Measurements from ENCODE around the gene CXorf58.

CXorf58 gene

DNA sequence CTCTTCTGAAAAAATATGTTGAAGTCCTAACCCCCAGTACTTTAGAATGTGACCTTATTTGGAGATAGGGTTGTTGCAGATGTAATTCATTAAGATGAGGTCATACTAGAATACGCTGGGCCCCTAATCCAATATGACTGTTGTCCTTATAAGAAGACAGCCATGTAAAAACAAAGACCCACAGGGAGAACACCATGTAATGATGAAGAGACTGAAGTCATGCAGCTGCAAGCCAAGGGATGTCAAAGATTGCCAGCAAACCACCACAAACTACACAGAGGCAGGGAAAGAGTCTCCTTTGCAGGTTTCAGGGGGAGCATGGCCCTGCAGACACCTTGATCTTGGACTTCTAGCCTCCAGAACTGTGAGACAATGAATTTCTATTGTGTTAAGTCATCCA, 37.4 kb downstream of the CXorf58 start:
- H3K9ac ChIP-seq (ENCODE audit: low read length): no peak overlapping the region
- peaks cover 7% of the 10 kb centered on the region; the same call in 1 of the 2 replicates for H3K27me3 ChIP-seq (ENCODE audit: low read depth, low read length)
- H3K9me3 ChIP-seq (ENCODE audit: insufficient read depth, low read length): no peaks in the 10 kb centered on the region
- H4K20me1 ChIP-seq (ENCODE audit: insufficient read depth, low read length): no peaks in the 10 kb centered on the region
- no peak overlapping the region for H2AFZ ChIP-seq (ENCODE audit: low read depth, low read length)
- H3K36me3 ChIP-seq (replicated peaks; ENCODE audit: low read depth, low read length): no peaks in the 10 kb centered on the region
- H3K4me2 ChIP-seq (ENCODE audit: low read length): no peak overlapping the region
- no peak for TF ChIP-seq EZH2phosphoT487 (IDR thresholded peaks at IDR 0.05; ENCODE audit: low read depth)
- TF ChIP-seq, protein P1, sequence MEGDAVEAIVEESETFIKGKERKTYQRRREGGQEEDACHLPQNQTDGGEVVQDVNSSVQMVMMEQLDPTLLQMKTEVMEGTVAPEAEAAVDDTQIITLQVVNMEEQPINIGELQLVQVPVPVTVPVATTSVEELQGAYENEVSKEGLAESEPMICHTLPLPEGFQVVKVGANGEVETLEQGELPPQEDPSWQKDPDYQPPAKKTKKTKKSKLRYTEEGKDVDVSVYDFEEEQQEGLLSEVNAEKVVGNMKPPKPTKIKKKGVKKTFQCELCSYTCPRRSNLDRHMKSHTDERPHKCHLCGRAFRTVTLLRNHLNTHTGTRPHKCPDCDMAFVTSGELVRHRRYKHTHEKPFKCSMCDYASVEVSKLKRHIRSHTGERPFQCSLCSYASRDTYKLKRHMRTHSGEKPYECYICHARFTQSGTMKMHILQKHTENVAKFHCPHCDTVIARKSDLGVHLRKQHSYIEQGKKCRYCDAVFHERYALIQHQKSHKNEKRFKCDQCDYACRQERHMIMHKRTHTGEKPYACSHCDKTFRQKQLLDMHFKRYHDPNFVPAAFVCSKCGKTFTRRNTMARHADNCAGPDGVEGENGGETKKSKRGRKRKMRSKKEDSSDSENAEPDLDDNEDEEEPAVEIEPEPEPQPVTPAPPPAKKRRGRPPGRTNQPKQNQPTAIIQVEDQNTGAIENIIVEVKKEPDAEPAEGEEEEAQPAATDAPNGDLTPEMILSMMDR (IDR thresholded peaks at IDR 0.05; ENCODE audit: low read depth, low read length): no peak
- H3K4me3 ChIP-seq (ENCODE audit: low read length): no peak overlapping the region
- H3K4me1 ChIP-seq (ENCODE audit: low read length): no peaks in the 10 kb centered on the region
- H3K79me2 ChIP-seq (ENCODE audit: low read length): no peaks in the 10 kb centered on the region
- no peak overlapping the region for H3K27ac ChIP-seq (ENCODE audit: low read length)

DNA sequence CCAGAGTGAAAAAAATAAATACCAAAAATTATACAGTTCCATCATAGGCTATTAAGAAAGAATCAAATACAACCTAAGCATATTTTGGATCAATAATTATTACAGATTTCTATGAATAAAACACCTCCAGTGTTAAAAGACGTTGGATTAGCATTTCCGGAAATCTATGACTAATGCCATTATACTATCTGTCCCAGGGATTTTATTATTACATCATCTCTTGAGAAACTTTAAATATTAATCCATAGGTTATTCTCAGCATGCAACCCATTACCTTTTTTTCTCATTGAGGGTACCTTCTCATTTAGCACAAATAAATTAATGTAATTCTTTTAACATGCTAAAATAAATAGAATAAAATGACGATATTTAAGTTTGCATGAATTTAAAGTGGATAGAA, 44.6 kb downstream of the CXorf58 start:
- H3K27me3 ChIP-seq (ENCODE audit: low read depth, low read length): no peaks in the 10 kb centered on the region
- H3K27ac ChIP-seq (ENCODE audit: low read length): no peak overlapping the region
- H3K79me2 ChIP-seq (ENCODE audit: low read length): no peaks in the 10 kb centered on the region
- no peaks in the 10 kb centered on the region for H3K36me3 ChIP-seq (replicated peaks; ENCODE audit: low read depth, low read length)
- no peak overlapping the region for H3K4me3 ChIP-seq (ENCODE audit: low read length)
- no peak overlapping the region for H2AFZ ChIP-seq (ENCODE audit: low read depth, low read length)
- peak overlapping the region; percentile 79; the same call in 1 of the 2 replicates for H3K4me2 ChIP-seq (ENCODE audit: low read length)
- no peaks in the 10 kb centered on the region for H4K20me1 ChIP-seq (ENCODE audit: insufficient read depth, low read length)
- no peak overlapping the region for H3K9ac ChIP-seq (ENCODE audit: low read length)
- TF ChIP-seq, protein P1 (IDR thresholded peaks at IDR 0.05; ENCODE audit: low read depth, low read length): no peak
- TF ChIP-seq EZH2phosphoT487 (IDR thresholded peaks at IDR 0.05; ENCODE audit: low read depth): no peak
- peaks cover 12% of the 10 kb centered on the region for H3K4me1 ChIP-seq (ENCODE audit: low read length)
- no peaks in the 10 kb centered on the region for H3K9me3 ChIP-seq (ENCODE audit: insufficient read depth, low read length)

GRCh38 chrX:23952984-23953907, 45.4 kb downstream of the CXorf58 start:
- peak overlapping the region; percentile 47 for H3K27ac ChIP-seq (ENCODE audit: low read length)
- H3K4me3 ChIP-seq (ENCODE audit: low read length): peak overlapping the region; percentile 73
- no peak for TF ChIP-seq EZH2phosphoT487 (IDR thresholded peaks at IDR 0.05; ENCODE audit: low read depth)
- TF ChIP-seq, protein P1 (IDR thresholded peaks at IDR 0.05; ENCODE audit: low read depth, low read length): no peak
- H3K9ac ChIP-seq (ENCODE audit: low read length): peak overlapping the region; percentile 47
- no peaks in the 10 kb centered on the region for H4K20me1 ChIP-seq (ENCODE audit: insufficient read depth, low read length)
- H2AFZ ChIP-seq (ENCODE audit: low read depth, low read length): peak overlapping the region; percentile 94
- H3K9me3 ChIP-seq (ENCODE audit: insufficient read depth, low read length): no peaks in the 10 kb centered on the region
- no peaks in the 10 kb centered on the region for H3K79me2 ChIP-seq (ENCODE audit: low read length)
- H3K36me3 ChIP-seq (replicated peaks; ENCODE audit: low read depth, low read length): no peaks in the 10 kb centered on the region
- peak overlapping the region; percentile 79 for H3K4me2 ChIP-seq (ENCODE audit: low read length)
- peaks cover 12% of the 10 kb centered on the region for H3K4me1 ChIP-seq (ENCODE audit: low read length)
- no peaks in the 10 kb centered on the region for H3K27me3 ChIP-seq (ENCODE audit: low read depth, low read length)

DNA sequence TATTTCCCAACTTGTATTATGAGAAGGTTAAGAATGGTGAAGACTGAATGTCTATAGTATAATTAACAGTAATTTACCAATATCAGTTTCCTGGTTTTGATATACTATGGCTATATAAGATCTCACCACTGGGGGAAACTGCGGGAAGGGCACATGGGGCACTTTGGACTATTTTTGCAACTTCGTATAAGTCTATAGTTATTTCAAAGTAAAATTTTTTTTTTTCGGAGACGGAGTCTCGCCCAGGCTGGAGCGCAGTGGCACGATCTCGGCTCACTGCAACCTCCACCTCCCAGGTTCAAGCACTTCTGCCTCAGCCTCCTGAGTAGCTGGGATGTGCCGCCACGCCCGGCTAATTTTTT, 46.1 kb downstream of the CXorf58 start:
- H3K4me3 ChIP-seq (ENCODE audit: low read length): peak overlapping the region; percentile 73
- TF ChIP-seq, protein P1 (IDR thresholded peaks at IDR 0.05; ENCODE audit: low read depth, low read length): no peak
- TF ChIP-seq EZH2phosphoT487 (IDR thresholded peaks at IDR 0.05; ENCODE audit: low read depth): no peak
- H2AFZ ChIP-seq (ENCODE audit: low read depth, low read length): peak overlapping the region; percentile 94; the same call in 1 of the 2 replicates
- peak overlapping the region; percentile 47; the same call in 1 of the 2 replicates for H3K27ac ChIP-seq (ENCODE audit: low read length)
- no peaks in the 10 kb centered on the region for H4K20me1 ChIP-seq (ENCODE audit: insufficient read depth, low read length)
- no peaks in the 10 kb centered on the region for H3K79me2 ChIP-seq (ENCODE audit: low read length)
- H3K9ac ChIP-seq (ENCODE audit: low read length): peak overlapping the region; percentile 47
- peaks cover 12% of the 10 kb centered on the region for H3K4me1 ChIP-seq (ENCODE audit: low read length)
- no peaks in the 10 kb centered on the region for H3K9me3 ChIP-seq (ENCODE audit: insufficient read depth, low read length)
- no peaks in the 10 kb centered on the region for H3K36me3 ChIP-seq (replicated peaks; ENCODE audit: low read depth, low read length)
- H3K27me3 ChIP-seq (ENCODE audit: low read depth, low read length): no peaks in the 10 kb centered on the region
- peak overlapping the region; percentile 79 for H3K4me2 ChIP-seq (ENCODE audit: low read length)

Measured in OCI-LY3 (cell line).